H9 (cell line): ENCODE results near the gene GRIK3. TPM values are rescaled to one million over a fixed set of nuclear protein-coding genes. Genes with fewer than 3 reads are reported as not detected.

Experiments used
- DNase-seq: peaks from one replicate; pipeline ENCODE4 v3.0.0-alpha.2; 2017
- H2AFZ ChIP-seq: one replicate; pipeline ENCODE4 v1.6.1; 2013; ENCODE audit warnings: mild to moderate bottlenecking, low read length, control low read depth, moderate library complexity
- H2AK5ac ChIP-seq: 2 replicates; pipeline ENCODE4 v1.6.1; 2013; ENCODE audit warnings: low read length, control low read depth, mixed read lengths; ENCODE audit not compliant: insufficient read length
- H2BK120ac ChIP-seq: one replicate; pipeline ENCODE4 v1.6.1; 2013; ENCODE audit warnings: low read depth, mild to moderate bottlenecking, low read length, control low read depth, inconsistent platforms; ENCODE audit not compliant: poor library complexity, severe bottlenecking
- H2BK12ac ChIP-seq: 2 replicates; pipeline ENCODE4 v1.6.1; 2013; ENCODE audit warnings: low read length, control low read depth, mixed read lengths, low read depth; ENCODE audit not compliant: insufficient read length
- H2BK15ac ChIP-seq: 2 replicates; pipeline ENCODE4 v1.6.1; 2013; ENCODE audit warnings: low read depth, low read length, control low read depth
- H2BK20ac ChIP-seq: one replicate; pipeline ENCODE4 v1.6.1; 2013; ENCODE audit warnings: low read depth, mild to moderate bottlenecking, low read length, control low read depth, inconsistent platforms; ENCODE audit not compliant: poor library complexity, severe bottlenecking
- H2BK5ac ChIP-seq: 2 replicates; pipeline ENCODE4 v1.6.1; 2013; ENCODE audit warnings: low read length, control low read depth, mixed read lengths; ENCODE audit not compliant: insufficient read length
- H3K14ac ChIP-seq: 2 replicates; pipeline ENCODE4 v1.6.1; 2013; ENCODE audit warnings: low read length, control low read depth; ENCODE audit not compliant: insufficient read depth
- H3K18ac ChIP-seq: 2 replicates; pipeline ENCODE4 v1.6.1; 2013; ENCODE audit warnings: low read depth, mild to moderate bottlenecking, mixed read lengths, low read length, control low read depth; ENCODE audit not compliant: insufficient read length
- H3K23ac ChIP-seq: 2 replicates; pipeline ENCODE4 v1.6.1; 2013; ENCODE audit warnings: low read length, control low read depth, mixed read lengths, low read depth; ENCODE audit not compliant: insufficient read length
- H3K23me2 ChIP-seq: 2 replicates; pipeline ENCODE4 v1.6.1; 2013; ENCODE audit warnings: low read depth, mild to moderate bottlenecking, mixed read lengths, low read length, control low read depth; ENCODE audit not compliant: insufficient read length, poor library complexity, severe bottlenecking
- H3K27ac ChIP-seq: 2 replicates; pipeline ENCODE4 v1.5.1; 2013; ENCODE audit warnings: low read length, control low read depth, mixed read lengths, low read depth; ENCODE audit not compliant: insufficient read length
- H3K27me3 ChIP-seq: 2 replicates; pipeline ENCODE4 v1.6.1; 2013; ENCODE audit warnings: low read length, control low read depth, inconsistent platforms; ENCODE audit not compliant: insufficient read depth
- H3K4ac ChIP-seq: 2 replicates; pipeline ENCODE4 v1.6.1; 2013; ENCODE audit warnings: low read depth, mild to moderate bottlenecking, control low read depth, inconsistent platforms, low read length, moderate library complexity
- H3K4me1 ChIP-seq: 2 replicates; pipeline ENCODE4 v1.6.1; 2013; ENCODE audit warnings: low read length, control low read depth, inconsistent platforms; ENCODE audit not compliant: insufficient read depth
- H3K4me2 ChIP-seq: 2 replicates; pipeline ENCODE4 v1.6.1; 2013; ENCODE audit warnings: low read length, control low read depth, mixed read lengths; ENCODE audit not compliant: insufficient read length, insufficient read depth
- H3K56ac ChIP-seq: 2 replicates; pipeline ENCODE4 v1.6.1; 2013; ENCODE audit warnings: low read depth, mild to moderate bottlenecking, mixed read lengths, low read length, control low read depth; ENCODE audit not compliant: insufficient read length
- H3K79me1 ChIP-seq: 2 replicates; pipeline ENCODE4 v1.6.1; 2013; ENCODE audit warnings: low read depth, mild to moderate bottlenecking, moderate library complexity, low read length, control low read depth, inconsistent platforms; ENCODE audit not compliant: insufficient read depth, poor library complexity, severe bottlenecking
- H3K79me2 ChIP-seq: 2 replicates; pipeline ENCODE4 v1.6.1; 2013; ENCODE audit warnings: low read length, control low read depth, inconsistent platforms; ENCODE audit not compliant: insufficient read depth
- H3K9ac ChIP-seq: 2 replicates; pipeline ENCODE4 v1.6.1; 2013; ENCODE audit warnings: low read length, control low read depth, mixed read lengths; ENCODE audit not compliant: insufficient read length; ENCODE audit errors: extremely low read depth
- H3K9me3 ChIP-seq: one replicate; pipeline ENCODE4 v1.6.1; 2013; ENCODE audit warnings: low read depth, low read length, inconsistent platforms; ENCODE audit not compliant: control insufficient read depth
- H3T11ph ChIP-seq: one replicate; pipeline ENCODE4 v1.6.1; 2013; ENCODE audit warnings: mild to moderate bottlenecking, low read length, control low read depth, inconsistent platforms
- H4K20me1 ChIP-seq: one replicate; pipeline ENCODE4 v1.6.1; 2013; ENCODE audit not compliant: control insufficient read depth, insufficient read length, insufficient read depth
- H4K5ac ChIP-seq: 2 replicates; pipeline ENCODE4 v1.6.1; 2013; ENCODE audit warnings: low read depth, mild to moderate bottlenecking, mixed read lengths, low read length, control low read depth; ENCODE audit not compliant: insufficient read length
- H4K8ac ChIP-seq: replicated peaks from 2 replicates; pipeline ENCODE4 v1.6.1; 2013; ENCODE audit warnings: low read length, control low read depth, mixed read lengths, low read depth; ENCODE audit not compliant: insufficient read length
- H4K91ac ChIP-seq: 2 replicates; pipeline ENCODE4 v1.6.1; 2013; ENCODE audit warnings: low read depth, mild to moderate bottlenecking, moderate library complexity, mixed read lengths, low read length, control low read depth; ENCODE audit not compliant: insufficient read length
- H3K27ac Mint-ChIP-seq, 3 experiments: 2 replicates in 2 of 3; 3 replicates in 1 of 3; pipeline ENCODE4 v1.8.0; 2020 to 2021; ENCODE audit warnings: mixed read lengths in 3 of 3, mild to moderate bottlenecking in 1 of 3, moderate library complexity in 1 of 3
- H3K27me3 Mint-ChIP-seq: 2 replicates; pipeline ENCODE4 v1.8.0; 2021; ENCODE audit warnings: low read depth, mild to moderate bottlenecking, moderate library complexity, mixed read lengths
- H3K36me3 Mint-ChIP-seq, 3 experiments: 2 replicates in 2 of 3; 3 replicates in 1 of 3; pipeline ENCODE4 v1.8.0; 2020 to 2021; ENCODE audit warnings: low read depth in 3 of 3, mixed read lengths in 3 of 3; ENCODE audit not compliant: insufficient read depth in 1 of 3
- H3K4me1 Mint-ChIP-seq, 2 experiments: 2 replicates each; pipeline ENCODE4 v1.8.0; 2020; ENCODE audit warnings: mixed read lengths in 2 of 2
- H3K4me3 Mint-ChIP-seq, 2 experiments: 2 replicates in 1 of 2; 3 replicates in 1 of 2; pipeline ENCODE4 v1.8.0; 2020 to 2021; ENCODE audit warnings: mild to moderate bottlenecking in 2 of 2, mixed read lengths in 2 of 2, moderate library complexity in 1 of 2
- H3K9me3 Mint-ChIP-seq, 2 experiments: 2 replicates in 1 of 2; 3 replicates in 1 of 2; pipeline ENCODE4 v1.8.0; 2020; ENCODE audit warnings: mild to moderate bottlenecking in 2 of 2, mixed read lengths in 2 of 2, moderate library complexity in 1 of 2
- total RNA-seq: library from RNA; stranded (reverse); gene quantifications from 2 replicates; pipeline ENCODE4 v1.2.1, GENCODE V29; 2021
- TF ChIP-seq, protein P1 (sequence below): fragments of 200-600 bp; sonication (generic); conservative IDR thresholded peaks from 3 replicates; pipeline ENCODE4 v1.8.0; 2021; ENCODE audit warnings: antibody characterized with exemption, mild to moderate bottlenecking

Gene GRIK3
- total RNA-seq, 1 experiment from 2014 or later = 1.7 TPM

DNA sequence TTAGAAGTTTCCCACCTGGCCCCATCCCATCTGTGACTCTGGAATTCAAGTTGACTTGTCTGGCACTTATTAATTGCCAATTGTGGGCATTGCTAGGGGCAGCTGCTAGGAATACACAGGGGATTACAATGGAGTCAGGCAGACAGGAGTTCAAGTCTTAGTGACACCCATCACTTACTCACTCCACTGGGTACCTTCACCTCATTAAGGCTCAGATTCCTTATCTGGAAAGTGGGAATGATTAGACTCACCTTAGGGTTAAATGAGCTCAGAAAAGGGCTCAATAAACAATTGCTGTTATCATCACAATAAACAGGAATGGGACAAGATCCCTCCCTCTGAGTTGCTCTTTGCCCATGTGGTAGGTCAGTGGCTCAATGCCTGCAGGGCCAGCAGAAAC lies 18.2 kb downstream of the GRIK3 start:
- TF ChIP-seq, protein P1, sequence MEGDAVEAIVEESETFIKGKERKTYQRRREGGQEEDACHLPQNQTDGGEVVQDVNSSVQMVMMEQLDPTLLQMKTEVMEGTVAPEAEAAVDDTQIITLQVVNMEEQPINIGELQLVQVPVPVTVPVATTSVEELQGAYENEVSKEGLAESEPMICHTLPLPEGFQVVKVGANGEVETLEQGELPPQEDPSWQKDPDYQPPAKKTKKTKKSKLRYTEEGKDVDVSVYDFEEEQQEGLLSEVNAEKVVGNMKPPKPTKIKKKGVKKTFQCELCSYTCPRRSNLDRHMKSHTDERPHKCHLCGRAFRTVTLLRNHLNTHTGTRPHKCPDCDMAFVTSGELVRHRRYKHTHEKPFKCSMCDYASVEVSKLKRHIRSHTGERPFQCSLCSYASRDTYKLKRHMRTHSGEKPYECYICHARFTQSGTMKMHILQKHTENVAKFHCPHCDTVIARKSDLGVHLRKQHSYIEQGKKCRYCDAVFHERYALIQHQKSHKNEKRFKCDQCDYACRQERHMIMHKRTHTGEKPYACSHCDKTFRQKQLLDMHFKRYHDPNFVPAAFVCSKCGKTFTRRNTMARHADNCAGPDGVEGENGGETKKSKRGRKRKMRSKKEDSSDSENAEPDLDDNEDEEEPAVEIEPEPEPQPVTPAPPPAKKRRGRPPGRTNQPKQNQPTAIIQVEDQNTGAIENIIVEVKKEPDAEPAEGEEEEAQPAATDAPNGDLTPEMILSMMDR = no peak
- H3K56ac ChIP-seq = no peak overlapping the region
- no peak overlapping the region for H2BK15ac ChIP-seq
- H3K9me3 ChIP-seq = no peaks in the 10 kb centered on the region
- no peaks in the 10 kb centered on the region for H4K20me1 ChIP-seq
- no peaks in the 10 kb centered on the region for H3K36me3 Mint-ChIP-seq
- no peak overlapping the region for H4K91ac ChIP-seq
- H2BK12ac ChIP-seq = no peak overlapping the region
- no peak overlapping the region for H3K4me3 Mint-ChIP-seq
- H3K79me1 ChIP-seq = no peaks in the 10 kb centered on the region
- H3K27ac ChIP-seq = no peak overlapping the region
- no peaks in the 10 kb centered on the region for H3K4me1 ChIP-seq
- H3T11ph ChIP-seq = no peak overlapping the region
- H3K18ac ChIP-seq = no peak overlapping the region
- H4K5ac ChIP-seq = no peak overlapping the region
- no peak overlapping the region for H2AFZ ChIP-seq
- no peak overlapping the region for H2BK20ac ChIP-seq
- H3K79me2 ChIP-seq = no peaks in the 10 kb centered on the region
- no peak overlapping the region for H3K4ac ChIP-seq
- H2BK5ac ChIP-seq = no peak overlapping the region
- no peak overlapping the region for H3K27ac Mint-ChIP-seq
- H3K27me3 ChIP-seq = no peaks in the 10 kb centered on the region
- no peak overlapping the region for H3K9ac ChIP-seq
- no peak overlapping the region for H3K23ac ChIP-seq
- no peak overlapping the region for H2AK5ac ChIP-seq
- H3K9me3 Mint-ChIP-seq = peaks cover 0 to 3% of the 10 kb centered on the region in 2 experiments; a peak in 3 of 5 replicates
- no peak overlapping the region for H4K8ac ChIP-seq
- no peak overlapping the region for H3K4me2 ChIP-seq
- no peak overlapping the region for H3K14ac ChIP-seq
- H2BK120ac ChIP-seq = no peak overlapping the region
- peaks cover 13 to 17% of the 10 kb centered on the region in 2 experiments; a peak in 3 of 4 replicates for H3K4me1 Mint-ChIP-seq
- no peaks in the 10 kb centered on the region for H3K23me2 ChIP-seq
- H3K27me3 Mint-ChIP-seq = peaks cover 19% of the 10 kb centered on the region
- no peak for DNase-seq
